Measurements from ENCODE around the gene METTL9.
"Not testable (repeated sequence)": the region's sequence is repeated elsewhere in the genome, so short reads cannot be mapped to it uniquely, and the experiment has no call there.

Gene METTL9

GRCh38 chr16:21574372-21574771 is 25.0 kb upstream of the METTL9 start:
- FAIRE-seq = no peak

- not testable (repeated sequence) for FAIRE-seq
These were observed 23.1 kb upstream of the METTL9 start for GRCh38 chr16:21576323-21576722.

- FAIRE-seq = not testable (repeated sequence)
These were observed 21.9 kb upstream of the METTL9 start for GRCh38 chr16:21577487-21577886.

GRCh38 chr16:21578311-21578710 is 21.1 kb upstream of the METTL9 start:
- FAIRE-seq = not testable (repeated sequence)

- not testable (repeated sequence) for FAIRE-seq
These were observed 19.2 kb upstream of the METTL9 start for GRCh38 chr16:21580131-21580530.

GRCh38 chr16:21580807-21581206 is 18.6 kb upstream of the METTL9 start:
- FAIRE-seq = no peak

DNA sequence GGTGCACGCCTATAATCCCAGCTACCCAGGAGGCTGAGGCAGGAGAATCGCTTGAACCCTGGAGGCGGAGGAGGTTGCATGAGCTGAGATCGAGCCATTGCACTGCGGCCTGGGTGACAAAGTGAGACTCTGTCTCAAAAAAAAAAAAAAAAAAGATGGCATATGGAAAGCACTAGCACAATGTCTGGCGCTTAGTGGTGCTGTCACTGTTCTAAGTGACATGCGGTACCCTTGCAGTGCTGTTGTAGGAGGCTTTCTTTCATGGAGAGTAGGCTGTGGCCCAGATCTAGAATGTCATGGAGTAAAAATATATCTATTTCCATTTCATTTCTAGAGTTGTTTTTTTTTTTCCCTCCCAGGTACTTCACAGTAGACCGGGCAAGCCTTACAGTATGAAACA is 14.6 kb upstream of the METTL9 start:
- FAIRE-seq = no peak

GRCh38 chr16:21588593-21588992 is 10.8 kb upstream of the METTL9 start:
- not testable (repeated sequence) for FAIRE-seq

DNA sequence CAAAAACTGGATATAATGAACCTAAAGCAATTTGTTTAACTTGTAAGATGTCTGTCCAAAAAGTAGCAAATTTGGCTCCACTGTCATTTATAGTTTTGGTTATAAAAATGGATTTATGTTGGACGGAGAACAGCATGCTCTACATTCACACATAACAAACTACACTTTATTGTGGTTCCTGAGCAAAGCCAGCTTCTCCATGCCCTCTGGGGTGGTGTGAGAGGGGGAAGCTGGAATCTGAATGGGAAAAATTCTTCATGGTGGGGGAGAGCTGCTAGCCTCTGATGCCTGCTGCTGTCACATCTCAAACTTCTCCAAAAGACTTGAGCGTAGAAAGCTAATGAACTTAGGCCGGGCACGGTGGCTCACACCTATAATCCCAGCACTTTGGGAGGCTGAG is 9.8 kb upstream of the METTL9 start:
- FAIRE-seq = no peak

GRCh38 chr16:21590287-21590686 is 9.1 kb upstream of the METTL9 start:
- no peak for FAIRE-seq

DNA sequence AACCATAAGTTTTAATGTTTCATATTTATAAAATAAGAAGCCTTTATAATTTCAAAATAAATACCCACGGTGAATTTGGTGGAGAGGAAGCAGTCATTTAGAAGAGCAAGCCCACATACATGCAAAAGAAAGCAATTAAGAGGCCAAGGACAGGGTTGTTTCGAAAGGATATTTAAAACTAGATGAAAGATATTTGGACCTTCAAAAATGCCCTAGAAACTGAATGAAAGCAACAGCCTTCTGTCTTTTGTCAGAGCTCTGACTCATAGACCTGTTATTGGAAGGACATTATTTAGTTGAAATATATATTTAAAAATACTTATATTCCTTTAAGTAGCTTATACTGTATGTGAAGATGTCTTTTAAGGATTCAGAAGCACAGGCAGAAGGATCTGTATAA is 8.6 kb upstream of the METTL9 start:
- FAIRE-seq = no peak

DNA sequence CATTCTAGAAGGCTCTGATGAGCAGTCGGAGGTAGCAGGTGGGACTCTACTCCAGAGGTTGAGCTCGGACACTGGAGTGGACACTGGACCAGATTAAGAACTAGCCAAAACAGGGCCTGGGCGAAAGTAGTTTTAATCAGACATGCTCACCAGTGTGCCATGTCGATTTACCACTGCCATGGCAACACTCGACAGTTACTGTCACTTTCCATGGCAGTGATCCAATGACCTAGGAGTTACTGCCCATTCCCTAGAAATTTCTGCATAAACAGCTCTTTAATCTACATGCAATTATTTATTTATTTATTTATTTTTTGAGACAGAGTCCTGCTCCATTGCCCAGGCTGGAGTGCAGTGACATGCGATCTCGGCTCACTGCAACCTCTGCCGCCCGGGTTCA is 7.2 kb upstream of the METTL9 start:
- no peak for FAIRE-seq

DNA sequence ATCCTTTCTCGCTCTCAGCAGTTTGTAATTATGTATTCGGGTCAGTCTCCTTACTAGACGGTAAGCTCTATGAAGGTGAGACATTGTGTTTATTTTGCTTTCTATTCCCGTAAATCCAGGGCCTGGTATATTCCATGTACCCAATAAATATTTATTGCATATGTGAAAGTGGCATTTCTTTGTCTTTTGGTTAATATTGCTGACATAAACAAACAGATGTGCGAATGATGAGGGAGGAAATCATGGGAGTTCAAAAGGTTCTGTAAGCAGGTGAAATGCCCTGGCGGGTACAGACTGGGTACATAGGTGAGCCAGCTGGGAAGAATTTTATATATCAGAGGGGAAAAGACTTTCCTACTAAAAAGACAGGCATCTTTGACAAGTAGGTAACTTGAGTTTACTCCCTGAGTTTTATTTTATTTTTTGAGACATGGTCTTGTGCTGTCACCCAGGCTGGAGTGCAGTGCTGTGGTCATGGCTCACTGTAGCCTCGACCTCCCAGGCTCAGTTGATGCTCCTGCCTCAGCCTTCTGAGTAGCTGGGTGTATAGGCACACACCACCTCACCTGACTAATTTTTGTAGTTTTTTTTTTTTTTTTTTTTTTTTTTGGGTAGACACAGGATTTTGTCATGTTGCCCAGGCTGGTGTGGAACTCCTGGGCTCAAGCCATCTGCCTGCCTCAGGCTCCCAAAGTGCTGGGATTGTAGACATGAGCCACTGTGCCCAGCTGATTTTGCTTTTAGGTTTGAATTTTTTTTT is 5.7 kb upstream of the METTL9 start:
- FAIRE-seq = no peak

- FAIRE-seq = no peak
These were observed 1.8 kb upstream of the METTL9 start for GRCh38 chr16:21597561-21598030.

- no peak for FAIRE-seq
These were observed 1.2 kb upstream of the METTL9 start for GRCh38 chr16:21598206-21598605.

DNA sequence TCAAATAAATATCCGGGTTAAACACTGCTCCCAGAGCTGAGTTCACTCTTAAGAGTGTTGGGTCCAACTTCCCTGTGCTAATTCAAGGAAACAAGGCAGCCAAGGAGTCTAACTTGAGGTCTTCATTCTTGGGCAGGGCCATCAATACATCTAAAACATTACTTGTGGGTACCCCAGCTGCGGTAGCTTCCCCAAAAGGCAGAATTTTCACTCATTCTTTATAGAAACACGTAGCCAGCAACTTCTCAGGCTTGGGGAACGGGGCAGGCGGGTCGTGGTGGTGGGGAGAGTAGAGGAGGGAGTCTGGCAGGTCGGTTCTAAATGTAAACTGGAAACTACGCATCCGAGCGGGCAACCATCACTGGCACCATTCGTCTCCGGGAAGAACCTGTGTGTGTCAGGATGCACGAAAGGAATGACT is 666 bp upstream of the METTL9 start:
- no peak for FAIRE-seq

DNA sequence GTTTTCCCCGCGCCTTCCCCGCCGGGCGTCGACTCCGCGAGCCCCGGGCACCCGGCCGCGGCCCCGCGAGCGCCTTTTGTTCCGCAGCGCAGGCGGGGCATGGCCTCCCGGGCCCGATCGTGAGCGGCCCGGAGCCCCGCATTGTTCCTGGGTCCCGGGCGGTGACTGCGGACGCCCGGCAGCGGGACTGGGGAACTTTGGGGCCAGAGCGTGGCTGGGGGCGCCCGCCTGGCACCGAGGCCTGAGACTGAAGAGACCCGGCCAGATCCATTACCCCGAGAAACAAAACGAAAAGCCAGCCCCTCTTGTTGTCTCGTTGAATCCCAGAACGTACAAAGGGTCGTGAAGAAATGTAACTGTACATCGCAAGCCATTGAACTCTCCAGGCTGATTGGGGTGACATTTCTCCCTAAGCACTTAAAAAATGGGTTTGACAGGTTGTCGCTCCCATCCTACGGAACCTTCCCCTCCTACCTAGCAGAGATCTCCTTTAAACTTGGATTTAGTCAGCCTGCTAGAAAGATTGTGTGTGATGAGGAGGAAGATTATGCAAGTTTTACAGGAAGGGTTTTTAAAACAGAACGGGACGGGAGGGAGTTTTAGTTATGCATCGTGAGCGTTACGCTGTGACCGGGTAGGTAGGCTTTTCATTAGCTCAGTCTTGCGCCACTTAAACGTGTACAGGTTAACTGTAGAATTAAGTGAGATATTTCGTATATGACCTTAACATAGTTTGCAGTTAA is 825 bp downstream of the METTL9 start:
- no peak for FAIRE-seq

DNA sequence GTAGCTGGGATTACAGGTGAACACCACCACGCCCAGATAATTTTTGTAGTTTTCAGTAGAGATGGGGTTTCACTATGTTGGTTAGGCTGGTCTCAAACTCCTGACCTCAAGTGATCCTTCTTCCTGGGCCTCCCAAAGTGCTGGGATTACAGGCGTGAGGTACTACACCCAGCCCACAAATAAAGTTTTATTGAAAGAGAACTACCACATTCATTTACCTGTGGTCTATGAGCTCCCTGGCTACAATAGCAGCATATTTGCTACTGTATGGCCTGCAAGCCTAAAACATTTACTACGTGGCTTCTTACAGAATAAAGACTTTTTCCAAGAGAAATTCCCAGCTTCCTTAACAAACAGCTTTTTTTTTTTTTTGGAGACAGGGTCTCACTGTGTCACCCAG is 3.4 kb downstream of the METTL9 start:
- no peak for FAIRE-seq

DNA sequence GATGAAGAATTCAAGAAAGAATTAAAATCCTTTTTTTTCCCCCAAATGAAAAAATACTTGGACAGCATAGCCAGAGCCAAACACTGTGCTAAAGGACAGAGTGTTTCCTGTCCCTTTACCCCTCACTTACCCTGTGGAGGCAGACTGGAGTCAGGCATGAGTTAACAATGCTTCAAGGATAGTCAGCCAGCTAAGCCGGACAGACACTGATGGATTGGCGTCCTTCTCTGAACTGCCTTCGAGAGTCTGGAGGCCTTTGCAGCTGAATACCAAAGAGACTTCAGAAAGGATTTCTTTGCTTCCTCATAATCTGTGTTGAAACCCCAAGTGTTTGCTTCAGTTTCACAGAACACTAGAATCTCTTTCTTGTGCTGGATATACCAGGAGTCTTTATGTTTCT is 4.6 kb downstream of the METTL9 start:
- no peak for FAIRE-seq

- FAIRE-seq = not testable (repeated sequence)
These were observed 6.5 kb downstream of the METTL9 start for GRCh38 chr16:21605848-21606247.

DNA sequence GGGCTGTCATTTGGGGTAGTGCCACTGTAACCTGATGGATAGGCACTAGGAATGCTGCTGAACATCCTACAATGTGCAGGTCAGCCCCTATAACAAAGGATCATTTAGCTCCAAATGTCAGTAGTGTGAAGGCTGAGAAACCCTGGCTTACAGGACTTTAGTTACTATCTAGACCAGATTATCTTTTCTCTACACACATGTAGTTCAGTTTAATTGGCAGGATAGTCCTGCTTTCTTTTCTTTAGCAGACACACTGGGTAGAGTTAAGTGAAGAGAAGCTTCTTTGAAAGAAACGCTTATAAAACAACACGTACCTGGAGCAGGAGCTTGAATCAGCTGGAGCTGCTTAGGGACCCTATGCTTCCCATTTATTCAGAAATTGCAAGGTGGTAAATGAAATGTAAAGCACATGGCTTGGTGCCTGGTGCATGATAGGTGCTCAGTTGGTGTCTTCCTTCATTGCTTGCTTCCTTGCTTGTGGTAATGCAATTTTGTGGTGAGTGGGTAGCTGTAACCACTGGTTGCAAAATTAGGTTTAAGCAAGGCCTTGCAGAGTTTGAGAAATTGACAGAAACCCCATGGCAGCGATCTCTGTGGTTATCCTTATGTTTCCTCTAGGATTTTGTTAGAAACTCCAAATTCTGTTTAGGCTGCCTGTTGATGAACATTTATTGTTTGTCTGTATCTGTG is 9.4 kb downstream of the METTL9 start:
- no peak for FAIRE-seq

GRCh38 chr16:21610006-21610544 is 10.7 kb downstream of the METTL9 start:
- FAIRE-seq = no peak

DNA sequence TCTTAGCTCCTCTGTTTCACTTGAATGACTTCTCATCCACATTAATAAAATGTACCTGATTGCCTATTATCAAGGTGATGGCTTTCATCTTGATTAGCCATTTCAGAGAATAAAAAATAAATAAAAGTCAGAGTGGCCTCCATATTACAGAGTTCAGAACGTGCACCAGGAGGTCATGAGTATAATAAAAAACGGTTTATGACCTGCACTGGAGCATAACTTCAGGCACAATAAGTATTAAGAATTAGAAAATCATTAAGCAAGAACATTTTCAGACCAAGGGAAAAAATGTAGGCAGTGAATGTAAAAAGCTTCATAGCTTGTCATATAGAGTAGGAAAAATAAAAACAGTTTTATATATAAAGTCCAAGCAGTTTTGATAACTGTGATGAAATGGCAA is 11.4 kb downstream of the METTL9 start:
- no peak for FAIRE-seq

Measured in colon (tissue), 2 donors.